ENCODE results near the gene HBEGF. TPM values are rescaled to one million over a fixed set of nuclear protein-coding genes. Genes with fewer than 3 reads are reported as not detected.
A peak's percentile ranks its signal among the peaks of the same experiment; 100 is the strongest.

Gene HBEGF
- total RNA-seq, 1 donor from 2014 or later: 257 TPM

DNA sequence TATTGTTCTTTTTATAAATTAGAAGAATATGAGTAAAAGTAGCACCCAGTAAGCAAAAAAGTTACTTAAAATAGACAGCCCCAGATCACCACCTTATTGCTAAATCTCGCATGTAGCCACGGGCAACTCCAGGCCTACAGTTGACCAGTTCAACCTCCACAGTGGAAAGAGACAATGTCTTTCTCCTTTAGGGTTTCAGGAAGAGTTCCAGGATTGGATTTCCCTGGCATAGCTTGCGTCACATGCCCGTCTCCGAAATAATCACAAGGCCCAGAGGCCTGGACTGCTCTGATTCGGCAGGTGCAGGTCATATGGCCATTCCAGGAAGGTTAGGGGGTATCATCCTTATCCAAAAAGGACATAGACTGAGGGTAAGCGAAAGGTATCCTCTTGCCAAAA is 33.6 kb downstream of the HBEGF start:
- H3K27ac Mint-ChIP-seq (ENCODE audit: unreplicated experiment): peak overlapping the region; percentile 97
- Histone ChIP-seq H2AFZ (ENCODE audit: low read depth, low read length) (no peak overlapping the region), H3K4me2 (ENCODE audit: low read length) (peak overlapping the region; percentile 81), H4K20me1 (ENCODE audit: insufficient read depth, low read length) (no peaks in the 10 kb centered on the region), H3K9me3 (ENCODE audit: insufficient read depth, low read depth, low read length) (no peaks in the 10 kb centered on the region), H3K27ac (ENCODE audit: low read depth, low read length) (peak overlapping the region; percentile 98), H3K4me3 (ENCODE audit: insufficient read depth, low read depth, low read length) (no peak overlapping the region), H3K9ac (ENCODE audit: low read length) (peak overlapping the region; percentile 84), H3K36me3 (ENCODE audit: insufficient read depth, low read length) (no peaks in the 10 kb centered on the region), H3K4me1 (ENCODE audit: insufficient read depth, low read length) (peaks cover 50% of the 10 kb centered on the region), H3K27me3 (ENCODE audit: insufficient read depth, low read length) (no peaks in the 10 kb centered on the region), H3K79me2 (ENCODE audit: insufficient read depth, low read length) (no peaks in the 10 kb centered on the region)
- FAIRE-seq (no peak), DNase-seq (ENCODE audit: low read depth) (no peak)
- no peak for TF ChIP-seq EZH2 (IDR thresholded peaks at IDR 0.05; ENCODE audit: insufficient read depth, low read length)
- TF ChIP-seq, protein P1, sequence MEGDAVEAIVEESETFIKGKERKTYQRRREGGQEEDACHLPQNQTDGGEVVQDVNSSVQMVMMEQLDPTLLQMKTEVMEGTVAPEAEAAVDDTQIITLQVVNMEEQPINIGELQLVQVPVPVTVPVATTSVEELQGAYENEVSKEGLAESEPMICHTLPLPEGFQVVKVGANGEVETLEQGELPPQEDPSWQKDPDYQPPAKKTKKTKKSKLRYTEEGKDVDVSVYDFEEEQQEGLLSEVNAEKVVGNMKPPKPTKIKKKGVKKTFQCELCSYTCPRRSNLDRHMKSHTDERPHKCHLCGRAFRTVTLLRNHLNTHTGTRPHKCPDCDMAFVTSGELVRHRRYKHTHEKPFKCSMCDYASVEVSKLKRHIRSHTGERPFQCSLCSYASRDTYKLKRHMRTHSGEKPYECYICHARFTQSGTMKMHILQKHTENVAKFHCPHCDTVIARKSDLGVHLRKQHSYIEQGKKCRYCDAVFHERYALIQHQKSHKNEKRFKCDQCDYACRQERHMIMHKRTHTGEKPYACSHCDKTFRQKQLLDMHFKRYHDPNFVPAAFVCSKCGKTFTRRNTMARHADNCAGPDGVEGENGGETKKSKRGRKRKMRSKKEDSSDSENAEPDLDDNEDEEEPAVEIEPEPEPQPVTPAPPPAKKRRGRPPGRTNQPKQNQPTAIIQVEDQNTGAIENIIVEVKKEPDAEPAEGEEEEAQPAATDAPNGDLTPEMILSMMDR (IDR thresholded peaks at IDR 0.05; ENCODE audit: insufficient read depth, low read depth, low read length): no peak
- no peaks in the 10 kb centered on the region for H3K36me3 Mint-ChIP-seq (ENCODE audit: low read depth, unreplicated experiment)
- no peaks in the 10 kb centered on the region for H3K27me3 Mint-ChIP-seq (ENCODE audit: low read depth, unreplicated experiment)
- H3K4me3 Mint-ChIP-seq (ENCODE audit: unreplicated experiment): no peak overlapping the region
- no peaks in the 10 kb centered on the region for H3K9me3 Mint-ChIP-seq (ENCODE audit: unreplicated experiment)
- peaks cover 40% of the 10 kb centered on the region for H3K4me1 Mint-ChIP-seq (ENCODE audit: low read depth, unreplicated experiment)

DNA sequence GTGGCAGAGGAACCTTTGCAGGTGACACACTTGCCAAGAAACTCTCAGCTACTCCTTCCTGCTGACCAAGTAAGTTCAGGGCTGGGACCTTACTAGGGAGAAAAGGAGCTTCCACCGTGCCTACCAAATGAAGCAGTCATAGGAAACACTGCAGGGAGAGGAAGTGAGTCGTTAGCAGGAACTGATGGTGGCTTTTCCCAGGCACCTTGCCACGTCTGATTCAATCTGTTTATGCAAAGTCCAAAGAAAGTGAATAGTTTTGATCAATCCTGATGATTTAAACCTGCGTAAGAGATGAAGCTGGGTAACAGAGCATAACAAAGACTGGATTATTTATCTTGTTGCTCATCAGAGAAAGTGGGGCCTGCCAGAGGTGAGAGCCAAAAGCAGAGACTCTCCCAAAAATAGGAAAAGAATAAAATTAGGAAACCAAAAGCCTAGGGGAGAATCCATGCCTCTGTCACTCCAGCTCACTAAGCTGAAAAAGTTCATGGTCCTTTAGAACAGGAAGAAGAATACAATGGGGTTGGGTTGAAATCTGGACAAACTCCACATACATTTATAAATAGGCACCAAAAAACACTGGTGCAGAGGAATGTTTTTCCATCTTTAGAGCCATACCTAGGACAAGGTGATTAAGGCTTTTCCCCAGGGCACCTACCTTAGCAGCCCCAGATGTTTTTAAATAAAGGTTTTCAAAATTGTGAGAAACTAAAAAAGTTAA is 34.2 kb downstream of the HBEGF start:
- peaks cover 46% of the 10 kb centered on the region for H3K4me1 ChIP-seq (ENCODE audit: insufficient read depth, low read length)
- no peak overlapping the region for H2AFZ ChIP-seq (ENCODE audit: low read depth, low read length)
- H3K4me3 Mint-ChIP-seq (ENCODE audit: unreplicated experiment): peak overlapping the region; percentile 41
- no peaks in the 10 kb centered on the region for H3K9me3 ChIP-seq (ENCODE audit: insufficient read depth, low read depth, low read length)
- peak overlapping the region; percentile 31 for H3K4me3 ChIP-seq (ENCODE audit: insufficient read depth, low read depth, low read length)
- H3K36me3 Mint-ChIP-seq (ENCODE audit: low read depth, unreplicated experiment): no peaks in the 10 kb centered on the region
- H4K20me1 ChIP-seq (ENCODE audit: insufficient read depth, low read length): no peaks in the 10 kb centered on the region
- peak overlapping the region; percentile 98 for H3K27ac ChIP-seq (ENCODE audit: low read depth, low read length)
- H3K9me3 Mint-ChIP-seq (ENCODE audit: unreplicated experiment): no peaks in the 10 kb centered on the region
- H3K27me3 ChIP-seq (ENCODE audit: insufficient read depth, low read length): no peaks in the 10 kb centered on the region
- H3K27me3 Mint-ChIP-seq (ENCODE audit: low read depth, unreplicated experiment): no peaks in the 10 kb centered on the region
- TF ChIP-seq EZH2 (IDR thresholded peaks at IDR 0.05; ENCODE audit: insufficient read depth, low read length): no peak
- TF ChIP-seq, protein P1 (IDR thresholded peaks at IDR 0.05; ENCODE audit: insufficient read depth, low read depth, low read length): no peak
- H3K79me2 ChIP-seq (ENCODE audit: insufficient read depth, low read length): no peaks in the 10 kb centered on the region
- FAIRE-seq: peak; percentile 89
- no peaks in the 10 kb centered on the region for H3K36me3 ChIP-seq (ENCODE audit: insufficient read depth, low read length)
- peaks cover 35% of the 10 kb centered on the region for H3K4me1 Mint-ChIP-seq (ENCODE audit: low read depth, unreplicated experiment)
- peak overlapping the region; percentile 97 for H3K27ac Mint-ChIP-seq (ENCODE audit: unreplicated experiment)
- H3K9ac ChIP-seq (ENCODE audit: low read length): peak overlapping the region; percentile 84
- DNase-seq (ENCODE audit: low read depth): peak; percentile 98
- H3K4me2 ChIP-seq (ENCODE audit: low read length): peak overlapping the region; percentile 81

DNA sequence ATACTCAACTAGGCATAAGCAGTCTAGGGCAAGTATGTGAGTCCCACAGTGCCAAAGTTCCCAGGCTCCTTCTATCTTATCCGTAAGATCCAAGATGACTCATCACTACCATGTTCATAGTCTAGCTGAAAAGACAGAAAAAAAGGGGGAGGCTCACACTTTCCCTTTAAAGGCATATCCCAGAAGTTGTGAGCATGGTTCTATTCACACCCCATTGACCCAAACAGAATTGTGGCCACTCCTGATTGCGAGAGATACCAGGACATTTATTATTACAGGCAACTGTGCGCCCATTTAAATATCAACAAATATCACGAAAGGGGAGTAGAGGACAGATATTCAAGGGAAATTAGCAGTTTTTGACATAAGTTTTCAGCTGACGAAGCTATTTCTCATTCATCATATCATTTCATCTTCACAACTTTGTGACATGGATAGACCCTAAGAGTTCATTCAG is 35.4 kb downstream of the HBEGF start:
- Mint-ChIP-seq H3K27me3 (ENCODE audit: low read depth, unreplicated experiment) (no peaks in the 10 kb centered on the region), H3K9me3 (ENCODE audit: unreplicated experiment) (no peaks in the 10 kb centered on the region), H3K4me1 (ENCODE audit: low read depth, unreplicated experiment) (peaks cover 35% of the 10 kb centered on the region), H3K36me3 (ENCODE audit: low read depth, unreplicated experiment) (no peaks in the 10 kb centered on the region), H3K27ac (ENCODE audit: unreplicated experiment) (peak overlapping the region; percentile 97), H3K4me3 (ENCODE audit: unreplicated experiment) (no peak overlapping the region)
- Histone ChIP-seq H3K4me2 (ENCODE audit: low read length) (peak overlapping the region; percentile 81), H3K36me3 (ENCODE audit: insufficient read depth, low read length) (no peaks in the 10 kb centered on the region), H2AFZ (ENCODE audit: low read depth, low read length) (no peak overlapping the region), H3K4me3 (ENCODE audit: insufficient read depth, low read depth, low read length) (no peak overlapping the region), H3K9ac (ENCODE audit: low read length) (peak overlapping the region; percentile 84), H3K79me2 (ENCODE audit: insufficient read depth, low read length) (no peaks in the 10 kb centered on the region), H3K27me3 (ENCODE audit: insufficient read depth, low read length) (no peaks in the 10 kb centered on the region), H3K27ac (ENCODE audit: low read depth, low read length) (peak overlapping the region; percentile 98), H3K4me1 (ENCODE audit: insufficient read depth, low read length) (peaks cover 46% of the 10 kb centered on the region), H4K20me1 (ENCODE audit: insufficient read depth, low read length) (no peaks in the 10 kb centered on the region), H3K9me3 (ENCODE audit: insufficient read depth, low read depth, low read length) (no peaks in the 10 kb centered on the region)
- DNase-seq (ENCODE audit: low read depth): peak; percentile 96
- FAIRE-seq: peak; percentile 29
- TF ChIP-seq, protein P1 (IDR thresholded peaks at IDR 0.05; ENCODE audit: insufficient read depth, low read depth, low read length): no peak
- no peak for TF ChIP-seq EZH2 (IDR thresholded peaks at IDR 0.05; ENCODE audit: insufficient read depth, low read length)

Data from astrocyte (in vitro differentiated cells and primary cell).